Dendritic cell treated with granulocyte-macrophage colony-stimulating factor and Interleukin-4, amounts not matched to agents 40 ng/mL and 50 ng/mL, for 4 days (primary cell): ENCODE measurements around the gene FAM163B.
"Not testable (repeated sequence)": the region's sequence is repeated elsewhere in the genome, so short reads cannot be mapped to it uniquely, and the experiment has no call there.

Source experiments
- H3K27ac Mint-ChIP-seq: one replicate; pipeline ENCODE4 v1.8.0; 2022; ENCODE audit warnings: mild to moderate bottlenecking, mixed read lengths
- H3K27me3 Mint-ChIP-seq: one replicate; pipeline ENCODE4 v1.8.0; 2022; ENCODE audit warnings: mild to moderate bottlenecking, mixed read lengths
- H3K36me3 Mint-ChIP-seq: one replicate; pipeline ENCODE4 v1.8.0; 2022; ENCODE audit warnings: low read depth, mixed read lengths
- H3K4me1 Mint-ChIP-seq: one replicate; pipeline ENCODE4 v1.8.0; 2022; ENCODE audit warnings: low read depth, mixed read lengths
- H3K4me3 Mint-ChIP-seq: one replicate; pipeline ENCODE4 v1.8.0; 2022; ENCODE audit warnings: mild to moderate bottlenecking, moderate library complexity, mixed read lengths
- H3K9me3 Mint-ChIP-seq: one replicate; pipeline ENCODE4 v1.8.0; 2022; ENCODE audit warnings: mixed read lengths
- intact Hi-C: fragments of 100-400 bp; cut with micrococcal nuclease; formaldehyde crosslinking; loops from one replicate; pipeline ENCODE4 v1.15.0; 2022

Gene FAM163B

GRCh38 chr9:133572821-133573361, 36.3 kb downstream of the FAM163B start:
- H3K4me1 Mint-ChIP-seq, result peaks cover 9% of the 10 kb centered on the region
- no peaks in the 10 kb centered on the region for H3K9me3 Mint-ChIP-seq
- H3K27me3 Mint-ChIP-seq, result peaks cover 41% of the 10 kb centered on the region
- no peak overlapping the region for H3K4me3 Mint-ChIP-seq
- intact Hi-C loops, result no loop called here
- no peaks in the 10 kb centered on the region for H3K36me3 Mint-ChIP-seq
- no peak overlapping the region for H3K27ac Mint-ChIP-seq

DNA sequence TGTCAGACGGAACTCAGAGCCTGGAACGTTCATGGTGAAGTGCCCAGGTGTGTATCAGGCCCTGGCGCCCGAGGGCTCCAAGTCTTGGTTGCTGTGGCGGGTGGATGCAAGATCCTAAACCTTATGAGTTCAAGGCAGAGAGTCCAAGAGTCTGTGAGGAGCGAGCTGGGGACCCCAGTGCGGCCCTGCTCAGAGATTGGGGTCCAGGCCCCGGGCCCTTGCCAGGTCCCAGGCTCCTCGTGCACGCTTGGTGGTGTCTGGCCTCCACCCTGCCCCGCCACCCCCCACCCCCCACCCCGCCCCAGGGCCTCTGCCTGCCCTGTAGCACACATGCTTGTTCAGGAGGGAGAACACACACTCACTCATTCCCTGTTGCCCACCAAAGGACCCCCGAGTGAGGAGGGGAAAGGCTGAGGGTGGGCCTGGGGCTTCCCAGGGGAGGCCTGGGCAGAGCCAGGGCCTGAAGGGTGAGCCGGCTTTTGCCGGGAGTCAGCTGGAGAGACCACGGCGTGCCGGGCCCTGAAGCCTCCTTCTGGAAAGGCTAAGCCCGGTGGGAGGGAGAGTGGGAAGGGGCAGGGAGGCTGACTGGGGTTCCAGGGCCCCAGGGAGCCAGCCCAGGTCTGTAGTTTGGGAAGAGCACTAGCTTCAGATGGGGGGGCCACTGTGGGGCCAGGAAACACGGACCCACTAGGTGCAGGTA, 37.1 kb downstream of the FAM163B start:
- Mint-ChIP-seq H3K4me3 (no peak overlapping the region), H3K36me3 (no peaks in the 10 kb centered on the region), H3K27me3 (peaks cover 34% of the 10 kb centered on the region), H3K4me1 (peaks cover 8% of the 10 kb centered on the region), H3K27ac (no peak overlapping the region), H3K9me3 (no peaks in the 10 kb centered on the region)
- intact Hi-C loops, result no loop called here

- Mint-ChIP-seq H3K4me1 (peaks cover 2% of the 10 kb centered on the region), H3K27me3 (peaks cover 28% of the 10 kb centered on the region), H3K27ac (no peak overlapping the region), H3K4me3 (no peak overlapping the region), H3K36me3 (no peaks in the 10 kb centered on the region), H3K9me3 (no peaks in the 10 kb centered on the region)
- intact Hi-C loops, result no loop called here
These were observed 37.7 kb downstream of the FAM163B start for GRCh38 chr9:133571391-133571890.

DNA sequence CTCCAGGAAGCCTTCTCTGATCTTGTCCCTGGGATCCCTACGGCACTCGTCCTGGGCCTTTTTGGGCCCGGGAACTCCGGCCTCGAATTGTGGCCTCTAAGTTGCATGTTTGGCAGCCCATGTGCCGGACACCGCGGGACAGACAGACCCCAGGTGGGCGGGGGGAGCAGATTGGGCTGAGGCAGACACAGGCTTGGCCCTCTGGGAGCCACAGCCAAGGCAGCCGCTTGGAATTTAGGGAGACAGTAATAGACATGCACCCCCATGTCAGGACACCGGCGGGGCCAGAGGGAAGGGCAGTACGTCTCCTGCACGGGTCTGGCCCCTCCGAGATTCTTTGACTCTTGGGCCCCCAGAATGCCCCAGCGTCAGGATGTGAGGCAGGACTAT, 38.5 kb downstream of the FAM163B start:
- Mint-ChIP-seq H3K4me3 (no peak overlapping the region), H3K27ac (no peak overlapping the region), H3K27me3 (peaks cover 21% of the 10 kb centered on the region), H3K9me3 (no peaks in the 10 kb centered on the region), H3K4me1 (no peaks in the 10 kb centered on the region), H3K36me3 (no peaks in the 10 kb centered on the region)
- intact Hi-C loops, result no loop called here

GRCh38 chr9:133569891-133570690, 39.1 kb downstream of the FAM163B start:
- Mint-ChIP-seq H3K36me3 (no peaks in the 10 kb centered on the region), H3K27me3 (peaks cover 17% of the 10 kb centered on the region), H3K4me1 (no peaks in the 10 kb centered on the region), H3K27ac (no peak overlapping the region), H3K9me3 (no peaks in the 10 kb centered on the region), H3K4me3 (no peak overlapping the region)
- intact Hi-C loops, result no loop called here

DNA sequence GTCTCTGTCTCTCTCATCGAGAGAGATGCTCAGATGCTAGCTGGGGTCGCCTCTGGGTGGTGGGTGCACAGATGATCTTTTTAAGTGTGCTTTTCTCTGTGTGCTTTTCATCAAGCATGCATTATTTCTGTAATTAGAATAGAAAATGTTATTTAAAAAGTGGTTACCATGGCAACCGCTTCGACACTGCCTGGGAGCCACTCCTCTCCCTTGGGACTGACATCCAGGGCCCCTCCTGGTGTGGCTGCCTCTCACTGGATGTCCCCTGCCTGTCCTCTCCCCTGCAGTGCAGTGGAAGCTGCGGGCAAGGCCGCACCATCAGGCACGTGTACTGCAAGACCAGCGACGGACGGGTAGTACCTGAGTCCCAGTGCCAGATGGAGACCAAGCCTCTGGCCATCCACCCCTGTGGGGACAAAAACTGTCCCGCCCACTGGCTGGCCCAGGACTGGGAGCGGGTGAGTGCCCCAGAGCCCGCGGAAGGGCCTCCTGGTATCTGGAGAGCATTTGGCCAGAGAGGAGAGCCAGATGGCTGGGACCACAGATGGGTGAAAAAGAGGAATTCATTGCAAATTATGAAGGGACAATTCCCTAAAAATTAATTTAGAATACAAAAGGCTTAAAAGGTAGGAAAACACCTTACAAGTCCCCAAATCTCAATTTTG, 39.9 kb downstream of the FAM163B start:
- H3K27me3 Mint-ChIP-seq, result peaks cover 22% of the 10 kb centered on the region
- H3K4me3 Mint-ChIP-seq, result no peak overlapping the region
- no peaks in the 10 kb centered on the region for H3K36me3 Mint-ChIP-seq
- no peaks in the 10 kb centered on the region for H3K9me3 Mint-ChIP-seq
- no peak overlapping the region for H3K27ac Mint-ChIP-seq
- no peaks in the 10 kb centered on the region for H3K4me1 Mint-ChIP-seq
- intact Hi-C loops, result no loop called here

DNA sequence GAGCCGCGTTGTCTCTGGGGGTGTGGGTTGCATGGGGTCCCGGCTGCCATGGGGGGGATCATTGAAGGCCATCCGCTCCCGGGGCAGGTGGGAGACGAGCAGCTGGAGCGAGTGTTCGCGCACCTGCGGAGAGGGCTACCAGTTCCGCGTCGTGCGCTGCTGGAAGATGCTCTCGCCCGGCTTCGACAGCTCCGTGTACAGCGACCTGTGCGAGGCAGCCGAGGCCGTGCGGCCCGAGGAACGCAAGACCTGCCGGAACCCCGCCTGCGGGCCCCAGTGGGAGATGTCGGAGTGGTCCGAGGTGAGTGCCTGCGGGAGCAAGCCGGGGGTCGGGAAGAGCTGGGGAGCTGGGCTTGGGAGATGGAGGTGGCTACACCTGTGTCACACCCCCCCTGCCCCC, 41.0 kb downstream of the FAM163B start:
- H3K27ac Mint-ChIP-seq, result no peak overlapping the region
- H3K9me3 Mint-ChIP-seq, result no peaks in the 10 kb centered on the region
- peaks cover 29% of the 10 kb centered on the region for H3K27me3 Mint-ChIP-seq
- no peaks in the 10 kb centered on the region for H3K36me3 Mint-ChIP-seq
- intact Hi-C loops, result no loop called here
- H3K4me1 Mint-ChIP-seq, result peaks cover 4% of the 10 kb centered on the region
- no peak overlapping the region for H3K4me3 Mint-ChIP-seq

- H3K4me1 Mint-ChIP-seq, result peaks cover 8% of the 10 kb centered on the region
- H3K27ac Mint-ChIP-seq, result no peak overlapping the region
- H3K4me3 Mint-ChIP-seq, result no peak overlapping the region
- H3K27me3 Mint-ChIP-seq, result peaks cover 31% of the 10 kb centered on the region
- intact Hi-C loops, result no loop called here
- H3K9me3 Mint-ChIP-seq, result no peaks in the 10 kb centered on the region
- no peaks in the 10 kb centered on the region for H3K36me3 Mint-ChIP-seq
These were observed 42.4 kb downstream of the FAM163B start for GRCh38 chr9:133566817-133567216.

GRCh38 chr9:133566382-133566781, 42.8 kb downstream of the FAM163B start:
- H3K27ac Mint-ChIP-seq, result no peak overlapping the region
- no peaks in the 10 kb centered on the region for H3K36me3 Mint-ChIP-seq
- peaks cover 34% of the 10 kb centered on the region for H3K27me3 Mint-ChIP-seq
- peaks cover 8% of the 10 kb centered on the region for H3K4me1 Mint-ChIP-seq
- intact Hi-C loops, result no loop called here
- H3K4me3 Mint-ChIP-seq, result no peak overlapping the region
- H3K9me3 Mint-ChIP-seq, result no peaks in the 10 kb centered on the region

DNA sequence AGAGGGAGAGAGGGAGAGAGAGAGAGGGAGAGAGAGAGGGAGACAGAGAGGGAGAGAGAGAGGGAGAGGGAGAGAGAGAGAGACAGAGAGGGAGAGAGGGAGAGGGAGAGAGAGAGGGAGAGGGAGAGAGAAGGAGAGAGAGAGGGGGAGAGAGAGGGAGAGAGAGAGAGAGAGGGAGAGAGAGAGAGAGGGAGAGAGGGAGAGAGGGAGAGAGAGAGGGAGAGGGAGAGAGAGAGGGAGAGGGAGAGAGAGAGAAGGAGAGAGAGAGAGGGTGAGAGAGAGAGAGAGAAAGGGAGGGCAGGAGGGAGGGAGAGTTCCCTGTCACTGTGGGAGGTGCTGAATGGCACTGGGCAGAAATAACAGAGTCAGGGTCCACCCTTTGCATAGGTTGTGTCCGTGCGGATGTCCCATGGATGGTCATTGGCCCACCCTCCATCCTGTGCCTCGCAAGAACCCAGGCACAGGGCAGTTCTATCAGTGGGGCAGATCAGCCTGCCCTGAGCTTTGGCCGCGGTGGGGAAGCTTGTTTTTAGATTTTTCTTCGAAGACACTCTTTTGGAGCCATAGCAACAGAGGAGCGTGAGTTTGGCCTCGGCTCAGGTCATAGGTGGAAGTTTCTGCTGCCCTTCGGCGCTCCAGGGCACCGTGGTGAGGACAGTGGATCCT, 44.6 kb downstream of the FAM163B start:
- intact Hi-C loops, result no loop called here
- Mint-ChIP-seq H3K9me3 (no peaks in the 10 kb centered on the region), H3K4me1 (peaks cover 13% of the 10 kb centered on the region), H3K4me3 (no peak overlapping the region), H3K36me3 (no peaks in the 10 kb centered on the region), H3K27ac (no peak overlapping the region), H3K27me3 (peaks cover 31% of the 10 kb centered on the region)

GRCh38 chr9:133563814-133564213, 45.4 kb downstream of the FAM163B start:
- H3K36me3 Mint-ChIP-seq, H3K4me3 Mint-ChIP-seq, H3K27ac Mint-ChIP-seq, intact Hi-C loops, H3K9me3 Mint-ChIP-seq: not testable (repeated sequence)
- Mint-ChIP-seq H3K4me1 (peaks cover 16% of the 10 kb centered on the region), H3K27me3 (peaks cover 32% of the 10 kb centered on the region)

DNA sequence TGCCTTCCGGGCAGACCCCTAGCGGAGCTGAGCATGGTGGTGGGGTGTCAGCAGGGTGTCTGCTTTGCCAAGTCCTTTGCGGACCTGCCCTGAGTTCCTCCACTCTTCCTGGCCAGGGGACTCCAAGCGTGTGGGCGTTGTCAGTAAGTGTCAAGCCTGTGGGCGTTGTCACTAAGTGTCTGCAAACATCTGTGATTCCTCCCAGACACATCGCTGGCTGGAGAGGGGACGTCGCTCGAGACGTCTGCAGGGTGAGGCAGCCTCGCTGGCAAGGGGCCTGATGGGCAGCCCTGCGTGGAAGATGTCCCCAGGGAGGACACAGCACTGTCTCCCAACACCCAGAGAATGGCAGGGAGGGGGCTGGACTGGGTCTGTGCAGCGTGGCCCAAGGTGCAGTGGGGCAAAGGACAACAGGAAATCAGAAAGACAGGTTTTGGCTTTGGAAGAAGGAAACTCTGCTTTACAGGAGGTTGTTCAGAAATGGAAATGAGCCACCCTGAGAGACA, 45.8 kb downstream of the FAM163B start:
- Mint-ChIP-seq H3K27ac (no peak overlapping the region), H3K4me1 (peaks cover 21% of the 10 kb centered on the region), H3K27me3 (peaks cover 32% of the 10 kb centered on the region), H3K36me3 (no peaks in the 10 kb centered on the region), H3K9me3 (no peaks in the 10 kb centered on the region), H3K4me3 (no peak overlapping the region)
- intact Hi-C loops, result no loop called here

- H3K27ac Mint-ChIP-seq, result no peak overlapping the region
- no peaks in the 10 kb centered on the region for H3K36me3 Mint-ChIP-seq
- H3K4me3 Mint-ChIP-seq, result no peak overlapping the region
- intact Hi-C loops, result no loop called here
- no peaks in the 10 kb centered on the region for H3K9me3 Mint-ChIP-seq
- peaks cover 30% of the 10 kb centered on the region for H3K27me3 Mint-ChIP-seq
- peaks cover 27% of the 10 kb centered on the region for H3K4me1 Mint-ChIP-seq
These were observed 46.4 kb downstream of the FAM163B start for GRCh38 chr9:133562611-133563290.
